ENCODE results near the gene PRR19.

Gene PRR19

GRCh38 chr19:42295342-42295741, 6.6 kb upstream of the PRR19 start:
- TF ChIP-seq TAF1 (IDR thresholded peaks at IDR 0.05; ENCODE audit: low read depth) (no peak), TEAD4 (IDR thresholded peaks at IDR 0.05) (no peak), EP300 (IDR thresholded peaks at IDR 0.05; ENCODE audit: borderline replicate concordance) (no peak)

DNA sequence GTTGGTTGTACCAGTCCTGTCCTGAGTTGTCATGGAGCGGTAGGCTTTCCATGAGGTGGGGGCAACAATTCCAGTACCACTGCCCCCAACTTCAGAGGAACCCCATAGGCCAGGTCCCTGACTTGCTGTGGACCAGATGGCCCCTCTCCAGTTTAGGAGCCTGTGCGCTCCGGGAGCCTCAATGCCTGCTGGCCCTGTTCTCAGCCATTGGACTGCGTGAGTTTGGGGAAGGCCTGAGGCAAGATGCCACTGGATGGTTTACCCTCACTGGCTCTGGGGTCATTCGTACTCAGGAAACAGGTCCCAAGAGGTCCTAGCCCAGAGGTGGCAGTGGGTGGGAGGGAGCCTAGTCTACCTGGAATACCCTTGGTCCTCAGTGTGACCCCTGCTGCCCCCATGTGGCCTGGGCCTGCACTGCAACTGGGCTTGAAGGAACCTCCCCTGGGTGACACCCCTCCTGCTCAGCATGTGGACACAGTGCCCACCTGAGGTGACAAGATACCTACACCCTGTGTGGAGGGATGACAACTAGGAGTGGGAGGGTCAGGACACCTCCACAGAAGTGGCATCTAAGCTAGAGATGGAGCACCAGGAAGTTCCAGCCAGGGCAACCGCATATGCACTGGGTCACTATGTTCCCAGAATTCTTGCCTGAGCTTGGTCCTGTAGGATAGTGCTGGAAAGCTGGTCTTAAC, 6.0 kb upstream of the PRR19 start:
- TF ChIP-seq EGR1 (IDR thresholded peaks at IDR 0.05) (no peak), ZBTB7A (IDR thresholded peaks at IDR 0.05; ENCODE audit: low read depth) (no peak), EP300 (IDR thresholded peaks at IDR 0.05; ENCODE audit: borderline replicate concordance) (no peak), RAD21 (IDR thresholded peaks at IDR 0.05; ENCODE audit: low read depth) (peak; percentile 74), USF1 (IDR thresholded peaks at IDR 0.05) (no peak)
- TF ChIP-seq, protein P1, sequence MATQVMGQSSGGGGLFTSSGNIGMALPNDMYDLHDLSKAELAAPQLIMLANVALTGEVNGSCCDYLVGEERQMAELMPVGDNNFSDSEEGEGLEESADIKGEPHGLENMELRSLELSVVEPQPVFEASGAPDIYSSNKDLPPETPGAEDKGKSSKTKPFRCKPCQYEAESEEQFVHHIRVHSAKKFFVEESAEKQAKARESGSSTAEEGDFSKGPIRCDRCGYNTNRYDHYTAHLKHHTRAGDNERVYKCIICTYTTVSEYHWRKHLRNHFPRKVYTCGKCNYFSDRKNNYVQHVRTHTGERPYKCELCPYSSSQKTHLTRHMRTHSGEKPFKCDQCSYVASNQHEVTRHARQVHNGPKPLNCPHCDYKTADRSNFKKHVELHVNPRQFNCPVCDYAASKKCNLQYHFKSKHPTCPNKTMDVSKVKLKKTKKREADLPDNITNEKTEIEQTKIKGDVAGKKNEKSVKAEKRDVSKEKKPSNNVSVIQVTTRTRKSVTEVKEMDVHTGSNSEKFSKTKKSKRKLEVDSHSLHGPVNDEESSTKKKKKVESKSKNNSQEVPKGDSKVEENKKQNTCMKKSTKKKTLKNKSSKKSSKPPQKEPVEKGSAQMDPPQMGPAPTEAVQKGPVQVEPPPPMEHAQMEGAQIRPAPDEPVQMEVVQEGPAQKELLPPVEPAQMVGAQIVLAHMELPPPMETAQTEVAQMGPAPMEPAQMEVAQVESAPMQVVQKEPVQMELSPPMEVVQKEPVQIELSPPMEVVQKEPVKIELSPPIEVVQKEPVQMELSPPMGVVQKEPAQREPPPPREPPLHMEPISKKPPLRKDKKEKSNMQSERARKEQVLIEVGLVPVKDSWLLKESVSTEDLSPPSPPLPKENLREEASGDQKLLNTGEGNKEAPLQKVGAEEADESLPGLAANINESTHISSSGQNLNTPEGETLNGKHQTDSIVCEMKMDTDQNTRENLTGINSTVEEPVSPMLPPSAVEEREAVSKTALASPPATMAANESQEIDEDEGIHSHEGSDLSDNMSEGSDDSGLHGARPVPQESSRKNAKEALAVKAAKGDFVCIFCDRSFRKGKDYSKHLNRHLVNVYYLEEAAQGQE (IDR thresholded peaks at IDR 0.05; ENCODE audit: low read depth): no peak

DNA sequence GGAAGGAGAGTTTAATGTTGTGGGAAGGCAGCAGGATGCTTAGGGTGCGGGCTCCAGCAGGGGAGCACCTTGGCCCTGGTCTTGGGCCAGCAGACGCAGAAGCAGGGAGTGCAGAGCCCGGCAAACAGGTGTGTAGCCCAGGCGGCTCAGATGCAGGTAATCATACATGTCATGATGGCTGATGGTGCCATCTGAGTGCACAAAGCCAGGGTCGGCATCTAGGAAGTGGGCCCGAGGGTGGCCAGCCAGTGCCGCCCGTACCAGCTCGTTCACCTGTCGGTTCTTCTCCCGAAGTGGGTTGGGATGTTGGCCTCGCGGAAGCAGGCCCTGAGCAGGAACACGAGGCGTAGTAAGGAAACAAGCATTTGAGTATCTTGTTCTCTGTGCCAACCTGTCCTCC, 4.9 kb upstream of the PRR19 start:
- TF ChIP-seq TCF12 (IDR thresholded peaks at IDR 0.05; ENCODE audit: low read depth): no peak
- TF ChIP-seq TAF1 (IDR thresholded peaks at IDR 0.05; ENCODE audit: low read depth): no peak
- TF ChIP-seq MAX (IDR thresholded peaks at IDR 0.05): no peak
- TF ChIP-seq EGR1 (IDR thresholded peaks at IDR 0.05): no peak

GRCh38 chr19:42303101-42303464, 1.2 kb downstream of the PRR19 start:
- TF ChIP-seq FOXM1 (IDR thresholded peaks at IDR 0.05; ENCODE audit: borderline replicate concordance, low read depth) (peak; percentile 2; the same call in 1 of the 2 replicates), CREB1 (IDR thresholded peaks at IDR 0.05; ENCODE audit: low read depth) (no peak)

DNA sequence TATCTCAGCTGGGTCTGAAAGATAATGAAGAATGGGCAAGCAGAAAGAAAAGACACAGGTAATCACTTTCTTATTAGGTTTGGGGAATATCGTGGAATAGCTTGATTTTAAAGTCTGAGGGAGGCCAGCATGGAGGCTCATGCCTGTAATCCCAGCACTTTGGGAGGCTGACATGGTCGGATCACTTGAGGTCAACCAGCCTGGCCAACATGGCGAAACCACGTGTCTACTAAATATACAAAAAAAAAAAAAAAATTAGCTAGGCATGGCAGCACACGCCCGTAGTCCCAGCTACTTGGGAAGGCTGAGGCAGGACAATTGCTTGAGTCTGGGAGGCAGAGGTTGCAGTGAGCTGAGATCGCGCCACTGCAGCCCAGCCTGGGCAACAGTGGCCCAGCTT, 1.9 kb downstream of the PRR19 start:
- TF ChIP-seq NFIC (IDR thresholded peaks at IDR 0.05): no peak

- TF ChIP-seq NFIC (IDR thresholded peaks at IDR 0.05) (no peak), EP300 (IDR thresholded peaks at IDR 0.05; ENCODE audit: borderline replicate concordance) (no peak), ZBTB7A (IDR thresholded peaks at IDR 0.05; ENCODE audit: low read depth) (no peak), YY1 (IDR thresholded peaks at IDR 0.05; ENCODE audit: low read depth) (no peak), TAF1 (IDR thresholded peaks at IDR 0.05; ENCODE audit: low read depth) (no peak), EGR1 (IDR thresholded peaks at IDR 0.05) (no peak), MAX (IDR thresholded peaks at IDR 0.05) (no peak), TEAD4 (IDR thresholded peaks at IDR 0.05) (no peak), USF1 (IDR thresholded peaks at IDR 0.05) (no peak), FOXM1 (IDR thresholded peaks at IDR 0.05; ENCODE audit: borderline replicate concordance, low read depth) (no peak), CREB1 (IDR thresholded peaks at IDR 0.05; ENCODE audit: low read depth) (no peak), CEBPB (IDR thresholded peaks at IDR 0.05) (no peak), RAD21 (IDR thresholded peaks at IDR 0.05; ENCODE audit: low read depth) (no peak), TCF12 (IDR thresholded peaks at IDR 0.05; ENCODE audit: low read depth) (no peak)
Measured at GRCh38 chr19:42306646-42307045, 4.7 kb downstream of the PRR19 start.

DNA sequence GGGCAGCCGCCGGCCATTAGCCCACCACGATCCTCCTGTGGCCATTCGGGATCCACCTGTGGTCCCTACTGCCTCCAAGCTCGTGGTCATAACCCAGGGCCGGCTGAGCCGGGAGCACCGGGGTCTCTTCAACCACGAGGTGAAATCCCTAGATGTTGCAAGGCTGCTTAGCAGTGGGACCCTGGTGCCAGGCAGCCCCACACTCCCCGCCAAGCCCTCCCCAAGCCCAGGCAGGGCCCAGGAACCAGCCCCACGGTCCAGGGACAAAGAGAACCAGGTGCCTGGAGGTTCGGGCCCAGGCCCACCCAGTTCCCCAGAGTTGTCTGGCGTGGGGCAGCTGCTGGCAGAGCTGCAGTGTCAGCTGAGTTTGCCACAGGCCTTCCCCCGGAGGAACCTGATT, 7.8 kb downstream of the PRR19 start:
- TF ChIP-seq FOXM1 (IDR thresholded peaks at IDR 0.05; ENCODE audit: borderline replicate concordance, low read depth): no peak
- no peak for TF ChIP-seq TEAD4 (IDR thresholded peaks at IDR 0.05)
- no peak for TF ChIP-seq CREB1 (IDR thresholded peaks at IDR 0.05; ENCODE audit: low read depth)
- TF ChIP-seq NFIC (IDR thresholded peaks at IDR 0.05): no peak
- TF ChIP-seq ZBTB7A (IDR thresholded peaks at IDR 0.05; ENCODE audit: low read depth): no peak
- no peak for TF ChIP-seq TAF1 (IDR thresholded peaks at IDR 0.05; ENCODE audit: low read depth)
- no peak for TF ChIP-seq RAD21 (IDR thresholded peaks at IDR 0.05; ENCODE audit: low read depth)
- no peak for TF ChIP-seq USF1 (IDR thresholded peaks at IDR 0.05)
- no peak for TF ChIP-seq YY1 (IDR thresholded peaks at IDR 0.05; ENCODE audit: low read depth)

DNA sequence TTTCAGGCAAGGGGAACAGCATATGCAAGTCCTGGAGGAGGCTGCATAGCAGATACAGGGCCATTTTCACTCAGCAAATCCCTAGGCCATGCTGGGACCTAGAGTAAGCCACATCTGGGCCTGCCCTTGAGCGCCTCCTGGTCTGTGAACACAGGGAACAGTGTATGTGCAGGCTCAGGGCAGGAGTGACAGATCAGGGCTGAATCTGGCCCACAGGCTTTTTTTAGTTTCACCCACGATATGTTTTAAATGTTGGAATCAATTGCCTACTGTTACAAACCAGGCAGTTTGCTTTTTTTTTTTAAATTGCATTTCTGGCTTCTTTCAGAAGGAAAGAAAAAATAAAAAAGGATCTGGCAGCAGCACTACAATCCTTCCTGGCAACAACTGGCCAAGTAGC, 9.7 kb downstream of the PRR19 start:
- TF ChIP-seq USF1 (IDR thresholded peaks at IDR 0.05) (no peak), EGR1 (IDR thresholded peaks at IDR 0.05) (no peak), TCF12 (IDR thresholded peaks at IDR 0.05; ENCODE audit: low read depth) (no peak), NFIC (IDR thresholded peaks at IDR 0.05) (no peak), TEAD4 (IDR thresholded peaks at IDR 0.05) (no peak), FOXM1 (IDR thresholded peaks at IDR 0.05; ENCODE audit: borderline replicate concordance, low read depth) (no peak), TAF1 (IDR thresholded peaks at IDR 0.05; ENCODE audit: low read depth) (no peak), CREB1 (IDR thresholded peaks at IDR 0.05; ENCODE audit: low read depth) (no peak), ZBTB7A (IDR thresholded peaks at IDR 0.05; ENCODE audit: low read depth) (no peak), CEBPB (IDR thresholded peaks at IDR 0.05) (no peak), EP300 (IDR thresholded peaks at IDR 0.05; ENCODE audit: borderline replicate concordance) (no peak), YY1 (IDR thresholded peaks at IDR 0.05; ENCODE audit: low read depth) (no peak), MAX (IDR thresholded peaks at IDR 0.05) (no peak), RAD21 (IDR thresholded peaks at IDR 0.05; ENCODE audit: low read depth) (no peak)
- TF ChIP-seq, protein P1 (IDR thresholded peaks at IDR 0.05; ENCODE audit: low read depth): no peak
